Suprapubic skin (tissue), 4 donors: ENCODE results near the gene SPATS2. TPM values are rescaled to one million over a fixed set of nuclear protein-coding genes. Genes with fewer than 3 reads are reported as not detected.
"Not testable (repeated sequence)": the region's sequence is repeated elsewhere in the genome, so short reads cannot be mapped to it uniquely, and the experiment has no call there.

Experiments
- DNase-seq, 2 donors: peaks; one replicate each; pipeline ENCODE4 v3.0.0-alpha.2; 2019; ENCODE audit warnings: low spot score in 2 of 2
- H3K27ac ChIP-seq: fragments of 200-600 bp; sonication (generic); one replicate; pipeline ENCODE4 v1.5.1; 2019
- H3K27me3 ChIP-seq: fragments of 200-600 bp; sonication (generic); one replicate; pipeline ENCODE4 v1.5.1; 2019
- H3K36me3 ChIP-seq: fragments of 200-600 bp; sonication (generic); one replicate; pipeline ENCODE4 v1.5.1; 2019
- H3K4me1 ChIP-seq: fragments of 200-600 bp; sonication (generic); one replicate; pipeline ENCODE4 v1.5.1; 2019
- H3K4me3 ChIP-seq: fragments of 200-600 bp; sonication (generic); one replicate; pipeline ENCODE4 v1.5.1; 2019; ENCODE audit warnings: mild to moderate bottlenecking
- H3K9me3 ChIP-seq: fragments of 200-600 bp; sonication (generic); one replicate; pipeline ENCODE4 v1.5.1; 2019
- CTCF ChIP-seq, 2 donors: fragments of 200-600 bp in 1 of 2; fragments of 450-650 bp in 1 of 2; sonication (generic) in 1 of 2; IDR thresholded peaks; one replicate each; pipeline ENCODE4 v1.5.1; 2016 to 2019; ENCODE audit warnings: antibody characterized with exemption in 2 of 2, mild to moderate bottlenecking in 1 of 2, moderate library complexity in 1 of 2
- EP300 ChIP-seq: sonication (generic); formaldehyde crosslinking; IDR thresholded peaks from one replicate; pipeline ENCODE4 v1.6.1; 2017; ENCODE audit warnings: antibody characterized with exemption
- POLR2A ChIP-seq, 2 donors: fragments of 450-650 bp; IDR thresholded peaks; one replicate each; pipeline ENCODE4 v1.6.1; 2017; ENCODE audit warnings: antibody characterized with exemption in 2 of 2, mild to moderate bottlenecking in 2 of 2, moderate library complexity in 2 of 2
- POLR2AphosphoS5 ChIP-seq, 3 donors: sonication (generic); formaldehyde crosslinking; IDR thresholded peaks; one replicate each; pipeline ENCODE4 v1.6.1; 2017; ENCODE audit warnings: antibody characterized with exemption in 3 of 3
- WGBS: methylation state at CpG from one replicate; pipeline ENCODE4 v1.1.5; 2018; 5-methylcytosine and 5-hydroxymethylcytosine counted together
- total RNA-seq, 4 donors: library from RNA; depleted of rRNA; stranded (reverse); fragments of >200 nt; gene quantifications; one replicate each; pipeline ENCODE4 v1.1.0, GENCODE V29; 2016

SPATS2 gene
- total RNA-seq, 4 donors from 2014 or later = 22.7 to 42.6 (median 27.2) TPM

GRCh38 chr12:49524660-49525324 is 157.5 kb downstream of the SPATS2 start:
- no peak for DNase-seq
- 64% methylated on average over 6 of the region's 6 CpGs for WGBS
- H3K36me3 ChIP-seq = peaks cover 55% of the 10 kb centered on the region
- no peak overlapping the region for H3K4me3 ChIP-seq
- H3K27me3 ChIP-seq = no peaks in the 10 kb centered on the region
- no peak overlapping the region for H3K27ac ChIP-seq
- no peaks in the 10 kb centered on the region for H3K4me1 ChIP-seq
- TF ChIP-seq EP300 (no peak), CTCF (IDR thresholded peaks at IDR 0.05) (no peak), POLR2AphosphoS5 (IDR thresholded peaks at IDR 0.05) (no peak)
- H3K9me3 ChIP-seq = no peaks in the 10 kb centered on the region

DNA sequence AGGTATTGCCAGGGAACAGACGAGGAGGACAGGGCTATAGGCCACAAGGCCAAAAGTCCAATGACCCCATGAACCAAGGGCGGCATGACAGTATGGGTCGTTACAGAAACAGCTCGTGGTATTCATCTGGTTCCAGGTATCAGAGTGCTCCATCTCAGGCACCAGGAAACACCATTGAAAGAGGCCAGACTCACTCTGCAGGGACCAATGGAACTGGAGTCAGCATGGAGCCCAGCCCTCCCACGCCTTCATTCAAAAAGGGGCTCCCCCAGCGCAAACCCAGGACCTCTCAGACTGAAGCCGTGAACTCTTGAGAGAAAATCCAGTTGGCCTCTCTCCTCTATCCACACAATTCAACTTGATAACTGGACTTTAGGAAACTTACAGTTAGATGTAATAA is 158.7 kb downstream of the SPATS2 start:
- no peak overlapping the region for H3K27ac ChIP-seq
- H3K36me3 ChIP-seq = peaks cover 51% of the 10 kb centered on the region
- H3K9me3 ChIP-seq = no peaks in the 10 kb centered on the region
- no peak for DNase-seq
- no peaks in the 10 kb centered on the region for H3K27me3 ChIP-seq
- TF ChIP-seq CTCF (IDR thresholded peaks at IDR 0.05) (no peak), POLR2A (IDR thresholded peaks at IDR 0.05) (no peak), EP300 (no peak), POLR2AphosphoS5 (IDR thresholded peaks at IDR 0.05) (no peak)
- H3K4me3 ChIP-seq = no peak overlapping the region
- H3K4me1 ChIP-seq = no peaks in the 10 kb centered on the region
- 97% methylated on average over 7 of the region's 7 CpGs for WGBS

DNA sequence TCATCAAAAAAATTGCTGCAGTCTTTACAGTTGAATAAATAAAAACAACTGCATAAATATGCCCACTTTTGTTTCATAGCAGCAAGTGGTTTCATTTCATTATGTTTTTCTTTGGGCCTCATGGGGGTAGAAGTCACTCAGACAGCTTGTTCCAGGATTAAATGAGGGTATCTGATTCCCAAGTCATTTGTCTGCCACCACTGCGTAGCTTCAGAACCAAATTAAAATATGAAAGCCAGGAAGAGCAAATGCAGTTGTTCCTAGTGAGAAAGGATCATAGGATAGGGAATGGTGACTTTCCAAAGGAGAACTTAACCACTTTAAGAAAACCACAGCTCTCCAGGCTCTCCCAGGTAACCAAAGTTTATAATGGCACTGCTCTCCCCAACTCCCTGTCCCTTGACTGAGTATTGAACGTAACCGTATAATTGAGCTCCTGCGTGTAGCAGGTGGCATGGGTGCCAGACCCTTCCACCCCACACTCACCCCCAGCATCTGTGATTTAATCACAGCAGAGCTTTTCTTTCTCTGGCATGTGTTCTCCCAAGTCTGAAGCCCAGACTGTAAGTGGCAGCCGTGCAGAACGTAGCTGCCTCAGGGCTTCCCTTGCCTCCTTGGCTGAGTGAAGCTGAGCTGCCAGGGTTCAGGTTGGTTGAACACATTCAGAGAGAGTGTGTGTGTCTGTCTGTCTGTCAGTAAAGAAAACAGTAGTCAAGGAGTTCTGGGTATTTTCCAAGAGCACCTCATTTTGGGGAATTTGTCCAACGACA is 160.3 kb downstream of the SPATS2 start:
- no peak for DNase-seq
- WGBS = 83% methylated on average over 7 of the region's 7 CpGs
- Histone ChIP-seq H3K27me3 (no peaks in the 10 kb centered on the region), H3K27ac (no peak overlapping the region), H3K9me3 (no peaks in the 10 kb centered on the region), H3K4me3 (no peak overlapping the region), H3K36me3 (peaks cover 48% of the 10 kb centered on the region), H3K4me1 (no peaks in the 10 kb centered on the region)
- no peak for TF ChIP-seq POLR2AphosphoS5 (IDR thresholded peaks at IDR 0.05)
- TF ChIP-seq EP300 = no peak

DNA sequence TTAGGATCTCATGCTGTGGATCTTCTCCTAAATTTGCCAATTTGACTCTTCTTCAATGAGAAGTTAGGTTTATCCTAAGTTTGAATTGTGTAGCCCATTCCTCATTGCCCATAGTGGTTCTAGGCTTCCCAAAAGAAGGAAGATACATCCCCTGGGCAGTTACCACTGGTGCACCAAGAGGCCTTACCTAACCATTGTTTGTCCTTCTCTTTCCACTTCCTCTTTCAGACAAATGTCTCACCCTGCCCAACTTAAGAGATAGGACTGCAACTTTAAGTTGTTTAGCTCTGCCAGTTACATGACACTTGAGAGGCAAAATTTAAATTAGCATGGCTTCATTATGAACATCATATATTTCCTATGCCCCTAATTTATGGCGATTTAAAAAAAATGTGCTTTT is 162.2 kb downstream of the SPATS2 start:
- no peak overlapping the region for H3K27ac ChIP-seq
- no peaks in the 10 kb centered on the region for H3K4me1 ChIP-seq
- H3K4me3 ChIP-seq = no peak overlapping the region
- WGBS = 83% methylated on average over 1 of the region's 1 CpG
- TF ChIP-seq POLR2A (IDR thresholded peaks at IDR 0.05) (no peak), EP300 (no peak), CTCF (IDR thresholded peaks at IDR 0.05) (no peak), POLR2AphosphoS5 (IDR thresholded peaks at IDR 0.05) (no peak)
- no peaks in the 10 kb centered on the region for H3K27me3 ChIP-seq
- H3K9me3 ChIP-seq = no peaks in the 10 kb centered on the region
- H3K36me3 ChIP-seq = peaks cover 36% of the 10 kb centered on the region
- no peak for DNase-seq

- H3K27me3 ChIP-seq = no peaks in the 10 kb centered on the region
- 49% methylated on average over 2 of the region's 2 CpGs for WGBS
- H3K4me1 ChIP-seq = peaks cover 2% of the 10 kb centered on the region
- H3K4me3 ChIP-seq = no peak overlapping the region
- no peak for TF ChIP-seq POLR2AphosphoS5 (IDR thresholded peaks at IDR 0.05)
- H3K9me3 ChIP-seq = no peaks in the 10 kb centered on the region
- H3K36me3 ChIP-seq = peaks cover 12% of the 10 kb centered on the region
- H3K27ac ChIP-seq = no peak overlapping the region
- no peak for DNase-seq
Observed at GRCh38 chr12:49531745-49532144, 164.5 kb downstream of the SPATS2 start.

GRCh38 chr12:49533331-49533730 is 166.1 kb downstream of the SPATS2 start:
- H3K27me3 ChIP-seq = peaks cover 11% of the 10 kb centered on the region
- no peaks in the 10 kb centered on the region for H3K9me3 ChIP-seq
- no peaks in the 10 kb centered on the region for H3K36me3 ChIP-seq
- H3K4me1 ChIP-seq = peaks cover 12% of the 10 kb centered on the region
- TF ChIP-seq EP300 (no peak), POLR2A (IDR thresholded peaks at IDR 0.05) (no peak), CTCF (IDR thresholded peaks at IDR 0.05) (no peak)
- 85% methylated on average over 10 of the region's 10 CpGs for WGBS
- H3K4me3 ChIP-seq = no peak overlapping the region
- DNase-seq = no peak
- no peak overlapping the region for H3K27ac ChIP-seq

GRCh38 chr12:49534122-49534521 is 166.9 kb downstream of the SPATS2 start:
- H3K4me3 ChIP-seq = not testable (repeated sequence)
- WGBS = 98% methylated on average over 5 of the region's 5 CpGs

More at GRCh38 chr12:49534122-49534521, 166.9 kb downstream of the SPATS2 start:
- not testable (repeated sequence) for DNase-seq, H3K9me3 ChIP-seq, H3K27ac ChIP-seq, H3K36me3 ChIP-seq
- H3K27me3 ChIP-seq = peaks cover 19% of the 10 kb centered on the region
- H3K4me1 ChIP-seq = peaks cover 19% of the 10 kb centered on the region
